SJCRH30 (cell line): ENCODE measurements around the gene CDH4. TPM values are rescaled to one million over a fixed set of nuclear protein-coding genes. Genes with fewer than 3 reads are reported as not detected.
A peak's percentile ranks its signal among the peaks of the same experiment; 100 is the strongest.

ENCODE experiments used
- DNase-seq, 2 experiments: peaks; one replicate each; pipeline ENCODE4 v3.0.0-alpha.2; 2015 to 2020
- H3K27ac ChIP-seq: fragments of 250-450 bp; sonication (Bioruptor Pico); 2 replicates; pipeline ENCODE4 v1.5.1; 2020; ENCODE audit warnings: mild to moderate bottlenecking, moderate library complexity
- H3K27me3 ChIP-seq: fragments of 250-450 bp; sonication (Bioruptor Pico); 2 replicates; pipeline ENCODE4 v1.5.1; 2020; ENCODE audit warnings: mild to moderate bottlenecking, moderate library complexity
- H3K36me3 ChIP-seq: fragments of 250-450 bp; sonication (Bioruptor Pico); 2 replicates; pipeline ENCODE4 v1.5.1; 2020; ENCODE audit warnings: mild to moderate bottlenecking, moderate library complexity
- H3K4me1 ChIP-seq: fragments of 250-450 bp; sonication (Bioruptor Pico); 2 replicates; pipeline ENCODE4 v1.5.1; 2020; ENCODE audit warnings: mild to moderate bottlenecking, moderate library complexity
- H3K4me3 ChIP-seq: fragments of 250-450 bp; sonication (Bioruptor Pico); 2 replicates; pipeline ENCODE4 v1.5.1; 2020; ENCODE audit warnings: mild to moderate bottlenecking, moderate library complexity
- H3K9me3 ChIP-seq: fragments of 250-450 bp; sonication (Bioruptor Pico); replicated peaks from 2 replicates; pipeline ENCODE4 v1.5.1; 2020; ENCODE audit warnings: mild to moderate bottlenecking, moderate library complexity
- total RNA-seq: library from RNA; depleted of rRNA; stranded (reverse); fragments of >200 nt; shearing (Covaris generic); gene quantifications from 2 replicates; pipeline ENCODE4 v1.2.3, GENCODE V29; 2014

Gene CDH4
- total RNA-seq, 1 experiment from 2014 or later = 0.06 TPM

- H3K4me3 ChIP-seq = no peak overlapping the region
- no peaks in the 10 kb centered on the region for H3K4me1 ChIP-seq
- H3K27me3 ChIP-seq = peaks cover 52% of the 10 kb centered on the region
- no peaks in the 10 kb centered on the region for H3K9me3 ChIP-seq
- no peak for DNase-seq
- no peak overlapping the region for H3K27ac ChIP-seq
- no peaks in the 10 kb centered on the region for H3K36me3 ChIP-seq
Observed at GRCh38 chr20:61708891-61709290, 456.8 kb downstream of the CDH4 start.

- no peaks in the 10 kb centered on the region for H3K36me3 ChIP-seq
- no peaks in the 10 kb centered on the region for H3K4me1 ChIP-seq
- H3K27me3 ChIP-seq = peaks cover 48% of the 10 kb centered on the region
- no peak overlapping the region for H3K27ac ChIP-seq
- H3K9me3 ChIP-seq = peaks cover 6% of the 10 kb centered on the region; the same call in 1 of the 2 replicates
- no peak overlapping the region for H3K4me3 ChIP-seq
- DNase-seq = no peak
Observed at GRCh38 chr20:61710108-61710507, 458.0 kb downstream of the CDH4 start.

GRCh38 chr20:61712688-61713087 lies 460.6 kb downstream of the CDH4 start:
- H3K36me3 ChIP-seq = no peaks in the 10 kb centered on the region
- peaks cover 30% of the 10 kb centered on the region for H3K27me3 ChIP-seq
- DNase-seq = no peak
- peaks cover 11% of the 10 kb centered on the region for H3K9me3 ChIP-seq
- no peak overlapping the region for H3K4me3 ChIP-seq
- no peaks in the 10 kb centered on the region for H3K4me1 ChIP-seq
- no peak overlapping the region for H3K27ac ChIP-seq

DNA sequence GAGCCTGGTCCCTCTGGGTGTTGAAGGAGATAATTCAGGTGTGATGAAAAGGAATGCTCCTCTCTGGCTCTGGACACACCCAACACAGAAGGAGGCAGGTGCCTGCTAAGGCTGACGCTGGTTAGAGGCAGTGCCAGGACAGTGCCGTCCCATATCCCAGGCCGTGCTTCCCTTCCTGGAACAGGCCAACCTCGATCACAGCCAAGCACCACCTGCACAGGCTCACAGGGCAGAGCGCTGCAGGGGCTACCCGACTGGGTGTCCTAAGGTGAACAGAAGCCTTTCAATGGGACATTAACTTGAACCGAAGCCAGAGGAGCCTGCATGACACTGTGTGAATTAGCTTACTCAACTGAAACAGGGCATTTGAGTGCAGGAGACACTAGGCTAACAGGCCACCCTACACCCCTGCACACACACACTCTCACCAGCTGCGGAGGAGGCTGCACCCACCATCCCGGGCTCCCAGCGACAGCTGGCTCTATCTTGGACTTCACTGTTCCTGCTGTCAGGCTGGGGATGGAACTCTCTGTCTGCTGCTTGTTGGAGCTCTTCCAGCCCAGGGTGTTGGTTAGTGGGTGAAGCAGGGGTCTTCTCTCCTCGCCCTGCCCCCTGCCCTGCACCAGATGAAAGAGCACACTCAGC lies 466.4 kb downstream of the CDH4 start:
- Histone ChIP-seq H3K9me3 (peaks cover 11% of the 10 kb centered on the region), H3K27ac (no peak overlapping the region), H3K27me3 (peaks cover 47% of the 10 kb centered on the region), H3K36me3 (no peaks in the 10 kb centered on the region), H3K4me3 (no peak overlapping the region), H3K4me1 (no peaks in the 10 kb centered on the region)
- no peak for DNase-seq

- Histone ChIP-seq H3K36me3 (no peaks in the 10 kb centered on the region), H3K4me3 (no peak overlapping the region), H3K9me3 (peaks cover 7% of the 10 kb centered on the region), H3K27ac (no peak overlapping the region), H3K4me1 (no peaks in the 10 kb centered on the region), H3K27me3 (peaks cover 43% of the 10 kb centered on the region)
- DNase-seq = no peak
Observed at GRCh38 chr20:61719691-61720347, 467.8 kb downstream of the CDH4 start.

GRCh38 chr20:61720348-61720696 lies 468.3 kb downstream of the CDH4 start:
- no peak for DNase-seq
- Histone ChIP-seq H3K36me3 (no peaks in the 10 kb centered on the region), H3K4me3 (no peak overlapping the region), H3K27me3 (peaks cover 39% of the 10 kb centered on the region), H3K9me3 (peaks cover 5% of the 10 kb centered on the region), H3K27ac (no peak overlapping the region), H3K4me1 (no peaks in the 10 kb centered on the region)

DNA sequence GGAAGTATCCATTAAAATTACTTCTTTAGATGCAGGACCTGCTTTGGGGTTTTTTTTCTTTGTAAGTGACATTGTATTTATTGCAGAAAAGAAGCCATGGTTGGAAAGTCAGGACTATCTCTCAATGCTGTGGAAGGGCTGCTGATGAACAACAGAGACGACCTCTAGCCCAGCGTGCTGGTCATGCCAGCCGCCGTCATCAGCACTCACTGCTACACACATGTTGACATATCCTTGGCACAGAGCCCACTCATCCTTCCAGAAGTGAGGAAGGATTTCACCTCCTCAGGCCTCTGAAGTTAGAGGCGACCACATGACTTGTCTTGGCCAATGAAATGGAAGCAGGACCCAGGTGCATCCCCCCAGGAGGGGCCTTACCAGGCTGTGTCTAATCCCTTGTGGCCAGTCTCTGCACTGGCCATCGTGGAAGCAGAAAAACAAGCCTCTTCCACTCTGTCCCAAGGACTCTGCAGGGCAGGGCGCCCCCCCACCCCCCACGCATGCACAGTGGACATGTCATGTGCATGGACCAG lies 470.2 kb downstream of the CDH4 start:
- H3K4me3 ChIP-seq = no peak overlapping the region
- H3K27me3 ChIP-seq = peaks cover 35% of the 10 kb centered on the region
- no peaks in the 10 kb centered on the region for H3K4me1 ChIP-seq
- H3K9me3 ChIP-seq = peaks cover 5% of the 10 kb centered on the region
- no peak overlapping the region for H3K27ac ChIP-seq
- H3K36me3 ChIP-seq = no peaks in the 10 kb centered on the region
- DNase-seq = no peak

GRCh38 chr20:61723529-61724257 lies 471.6 kb downstream of the CDH4 start:
- Histone ChIP-seq H3K27me3 (peaks cover 38% of the 10 kb centered on the region), H3K27ac (no peak overlapping the region)
- no peak for DNase-seq

DNA sequence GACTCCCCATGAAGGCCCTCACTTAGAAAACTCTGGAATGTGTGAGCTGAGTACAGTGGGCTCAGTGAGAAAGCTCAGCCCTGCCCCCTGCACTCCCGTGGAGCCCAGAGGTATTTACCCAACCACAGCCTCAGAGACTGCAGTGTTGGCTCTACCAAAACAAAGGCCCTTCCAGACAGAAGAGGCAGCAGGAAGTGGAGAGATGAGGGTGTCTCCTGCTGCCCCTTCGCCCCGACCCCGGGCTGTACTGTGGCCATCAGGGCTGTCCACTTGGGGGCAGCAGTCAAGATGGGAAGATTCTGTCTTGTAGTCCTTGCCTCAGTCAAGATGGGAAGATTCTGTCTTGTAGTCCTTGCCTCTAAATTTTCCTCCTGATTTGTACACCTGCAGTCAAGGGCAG lies 472.3 kb downstream of the CDH4 start:
- Histone ChIP-seq H3K4me1 (no peaks in the 10 kb centered on the region), H3K27ac (no peak overlapping the region)
- DNase-seq = peak in 1 of 2 experiments; percentile 51

More at GRCh38 chr20:61723529-61724257, 471.6 kb downstream of the CDH4 start:
- no peaks in the 10 kb centered on the region for H3K4me1 ChIP-seq
- H3K4me3 ChIP-seq = no peak overlapping the region
- peaks cover 7% of the 10 kb centered on the region for H3K9me3 ChIP-seq
- no peaks in the 10 kb centered on the region for H3K36me3 ChIP-seq

DNA sequence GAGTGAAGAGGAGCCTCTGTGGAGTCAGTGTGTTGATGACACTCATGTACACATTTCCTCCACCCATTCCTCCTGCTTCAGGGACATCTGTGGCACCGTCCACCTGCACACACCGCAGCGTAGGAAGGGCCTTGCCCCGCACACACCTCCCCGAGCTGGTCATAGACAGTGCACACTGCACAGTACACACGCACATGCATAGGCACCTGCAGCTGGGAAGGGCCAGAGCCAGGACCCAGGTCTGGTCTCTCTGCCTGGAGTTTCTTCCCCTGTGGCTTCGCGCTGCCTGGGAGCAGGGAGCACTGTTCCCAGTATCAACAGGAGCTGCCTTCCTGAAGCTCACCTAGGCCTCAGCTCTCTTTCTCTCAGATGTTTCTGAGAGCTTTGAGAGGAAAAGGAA lies 473.1 kb downstream of the CDH4 start:
- no peak for DNase-seq
- no peak overlapping the region for H3K4me3 ChIP-seq

More for the DNA sequence above, 472.3 kb downstream of the CDH4 start:
- Histone ChIP-seq H3K36me3 (no peaks in the 10 kb centered on the region), H3K9me3 (peaks cover 7% of the 10 kb centered on the region), H3K27me3 (peaks cover 44% of the 10 kb centered on the region), H3K4me3 (no peak overlapping the region)

GRCh38 chr20:61725966-61726365 lies 473.9 kb downstream of the CDH4 start:
- Histone ChIP-seq H3K4me3 (no peak overlapping the region), H3K36me3 (no peaks in the 10 kb centered on the region), H3K27me3 (peaks cover 44% of the 10 kb centered on the region), H3K27ac (no peak overlapping the region), H3K4me1 (no peaks in the 10 kb centered on the region), H3K9me3 (peaks cover 7% of the 10 kb centered on the region)
- no peak for DNase-seq

More for the DNA sequence above, 473.1 kb downstream of the CDH4 start:
- Histone ChIP-seq H3K27ac (no peak overlapping the region), H3K27me3 (peaks cover 41% of the 10 kb centered on the region), H3K9me3 (peaks cover 7% of the 10 kb centered on the region), H3K36me3 (no peaks in the 10 kb centered on the region), H3K4me1 (no peaks in the 10 kb centered on the region)

DNA sequence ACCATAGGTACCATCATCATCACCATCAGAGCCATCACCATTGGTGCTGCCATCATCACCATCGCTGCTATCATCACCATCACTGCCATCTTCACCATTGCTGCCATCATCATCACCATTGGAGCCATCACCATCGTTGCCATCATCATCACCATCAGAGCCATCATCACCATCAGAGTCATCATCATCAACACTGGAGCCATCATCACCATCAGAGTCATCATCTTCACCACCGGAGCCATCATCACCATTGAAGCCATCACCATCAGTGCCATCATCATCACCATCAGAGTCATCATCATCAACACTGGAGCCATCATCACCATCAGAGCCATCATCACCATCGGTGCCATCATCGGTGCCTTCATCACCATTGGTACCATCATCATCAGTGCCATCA lies 474.9 kb downstream of the CDH4 start:
- peaks cover 45% of the 10 kb centered on the region for H3K27me3 ChIP-seq
- H3K36me3 ChIP-seq = no peaks in the 10 kb centered on the region
- DNase-seq = no peak
- H3K4me3 ChIP-seq = no peak overlapping the region
- H3K27ac ChIP-seq = no peak overlapping the region
- peaks cover 7% of the 10 kb centered on the region for H3K9me3 ChIP-seq
- no peaks in the 10 kb centered on the region for H3K4me1 ChIP-seq

- no peak for DNase-seq
- no peaks in the 10 kb centered on the region for H3K4me1 ChIP-seq
- no peaks in the 10 kb centered on the region for H3K36me3 ChIP-seq
- no peak overlapping the region for H3K27ac ChIP-seq
- no peak overlapping the region for H3K4me3 ChIP-seq
- peaks cover 7% of the 10 kb centered on the region for H3K9me3 ChIP-seq
- peaks cover 45% of the 10 kb centered on the region for H3K27me3 ChIP-seq
Observed at GRCh38 chr20:61727761-61728160, 475.7 kb downstream of the CDH4 start.

- Histone ChIP-seq H3K9me3 (peaks cover 7% of the 10 kb centered on the region), H3K4me3 (no peak overlapping the region), H3K4me1 (no peaks in the 10 kb centered on the region), H3K27me3 (peaks cover 44% of the 10 kb centered on the region), H3K36me3 (no peaks in the 10 kb centered on the region), H3K27ac (no peak overlapping the region)
- DNase-seq = no peak
Observed at GRCh38 chr20:61728326-61728725, 476.3 kb downstream of the CDH4 start.
